GM19099 (cell line): ENCODE results near the gene TBC1D22B.

Experiments
- POLR2A ChIP-seq: IDR thresholded peaks from 3 replicates; pipeline ENCODE4 v1.6.1; 2011; ENCODE audit warnings: low read depth; ENCODE audit not compliant: insufficient read length; ENCODE audit errors: extremely low read depth

The TBC1D22B gene

DNA sequence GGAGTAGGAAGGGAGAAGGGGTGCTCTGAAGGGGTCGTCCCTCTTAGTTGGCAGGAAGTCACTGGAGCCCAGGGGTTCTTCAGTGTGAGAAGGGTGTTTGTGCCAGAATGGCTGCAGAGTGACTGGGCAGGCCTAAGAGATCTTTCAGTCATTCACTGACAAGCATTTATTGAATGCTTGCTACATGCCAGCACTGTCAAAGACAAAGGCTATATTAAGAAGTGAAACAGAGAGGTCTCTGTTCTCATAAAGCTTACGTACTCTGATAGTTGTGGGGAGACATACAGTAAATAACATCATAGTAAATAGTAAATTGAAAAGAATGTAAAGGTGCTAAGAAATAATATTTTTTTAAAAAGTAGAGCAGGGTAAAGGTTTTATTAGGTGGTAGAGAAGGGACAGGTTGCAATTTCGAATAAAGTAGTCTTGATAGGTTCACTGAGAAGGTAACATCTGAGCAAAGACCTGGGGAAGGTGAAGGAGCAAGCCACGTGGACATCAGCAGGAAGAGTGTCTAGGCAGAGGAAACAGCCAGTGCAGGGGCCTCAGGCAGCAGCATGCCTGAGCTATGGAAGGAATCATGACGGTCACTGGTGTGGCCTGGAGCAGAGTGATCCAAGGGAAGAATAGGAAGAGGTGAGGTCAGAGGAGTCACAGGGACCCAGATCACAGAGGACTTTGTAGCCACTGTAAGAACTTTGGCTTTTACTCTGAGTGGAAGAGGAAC is 59.9 kb downstream of the TBC1D22B start:
- TF ChIP-seq POLR2A: no peak

DNA sequence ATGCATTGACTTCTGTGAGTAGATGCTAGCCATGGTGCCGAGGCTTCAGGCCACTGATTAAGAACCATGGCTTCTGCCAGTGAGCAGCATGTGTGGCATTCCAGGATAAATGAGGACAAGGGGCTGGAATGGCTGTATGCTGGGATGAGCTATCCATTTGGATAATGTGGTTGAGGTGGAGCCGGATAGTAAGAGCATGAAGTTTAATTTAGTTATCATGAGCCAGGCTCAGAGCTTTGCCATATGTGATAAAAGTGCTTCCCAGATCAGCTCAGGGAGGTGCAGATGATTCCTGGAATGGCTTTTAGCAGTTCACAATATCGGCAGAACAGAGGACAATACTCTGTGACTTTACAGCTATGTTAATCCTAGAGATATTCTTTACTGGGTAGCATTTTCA is 61.6 kb downstream of the TBC1D22B start:
- TF ChIP-seq POLR2A: no peak

DNA sequence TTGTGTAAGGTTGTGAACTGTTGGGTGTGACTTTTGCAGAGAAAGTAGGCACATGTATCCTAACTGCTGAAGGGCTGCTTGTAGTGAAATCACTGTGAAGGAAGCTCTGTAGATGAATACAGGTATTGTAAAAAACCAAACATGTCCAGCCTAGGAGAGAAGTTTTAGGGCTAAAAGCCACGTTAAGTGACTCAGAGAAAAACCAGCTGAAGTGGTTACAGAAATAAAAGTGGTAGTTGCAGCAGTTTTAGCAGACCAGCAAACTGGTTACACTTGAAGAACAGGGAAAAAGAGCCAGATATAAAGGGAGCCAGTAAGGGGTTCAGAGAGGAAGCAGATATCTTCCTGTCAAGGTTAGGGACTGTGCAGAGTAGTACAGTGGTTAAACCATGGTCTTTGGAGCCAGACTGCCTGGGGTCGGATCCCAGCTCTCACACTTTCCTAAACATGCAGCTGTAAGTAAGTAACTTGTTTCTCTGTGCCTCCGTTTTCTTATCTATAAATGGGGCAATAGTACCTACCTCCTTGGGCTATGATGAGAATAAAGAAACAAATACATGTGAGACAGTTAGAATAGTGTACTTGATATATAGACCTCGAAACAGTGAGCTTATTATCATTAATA is 62.4 kb downstream of the TBC1D22B start:
- no peak for TF ChIP-seq POLR2A

DNA sequence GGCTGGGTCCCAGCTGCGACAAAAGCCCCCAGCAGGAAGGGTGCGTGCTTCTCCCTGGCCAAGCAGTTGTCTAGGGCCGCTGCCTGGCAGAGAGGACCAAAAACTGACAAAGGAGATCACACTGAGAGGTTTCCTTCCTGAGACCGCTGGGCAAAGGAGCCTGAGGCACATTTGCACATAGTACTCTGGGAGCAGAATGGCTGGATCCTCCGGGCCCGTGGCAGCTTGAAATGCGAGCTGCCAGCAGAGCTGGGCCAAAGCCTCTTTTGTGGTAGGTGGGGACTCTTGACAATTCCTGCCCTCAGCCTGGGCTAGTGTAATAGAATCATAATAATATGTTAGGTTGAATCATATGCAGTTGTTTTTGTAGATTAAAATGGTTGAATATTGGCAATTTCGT is 63.1 kb downstream of the TBC1D22B start:
- no peak for TF ChIP-seq POLR2A

DNA sequence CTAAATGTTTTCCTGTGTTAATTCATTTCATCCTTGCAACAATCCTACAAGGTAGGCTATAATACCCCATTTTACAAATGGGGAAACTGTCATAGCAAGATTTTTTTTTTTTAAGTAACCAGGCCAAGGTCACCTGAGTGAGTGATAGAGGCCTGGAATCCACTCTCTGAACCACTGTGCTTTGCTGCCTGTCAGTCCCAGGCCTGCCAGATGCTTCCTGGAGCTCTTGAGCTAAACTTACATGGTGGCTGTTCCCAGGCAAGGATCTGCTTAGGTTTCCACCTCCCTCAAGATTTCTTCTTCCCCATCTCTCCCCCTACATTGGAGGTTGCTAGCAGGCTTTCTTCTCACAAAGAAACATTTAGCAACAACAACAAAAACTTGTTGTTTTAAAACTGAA is 63.5 kb downstream of the TBC1D22B start:
- no peak for TF ChIP-seq POLR2A

DNA sequence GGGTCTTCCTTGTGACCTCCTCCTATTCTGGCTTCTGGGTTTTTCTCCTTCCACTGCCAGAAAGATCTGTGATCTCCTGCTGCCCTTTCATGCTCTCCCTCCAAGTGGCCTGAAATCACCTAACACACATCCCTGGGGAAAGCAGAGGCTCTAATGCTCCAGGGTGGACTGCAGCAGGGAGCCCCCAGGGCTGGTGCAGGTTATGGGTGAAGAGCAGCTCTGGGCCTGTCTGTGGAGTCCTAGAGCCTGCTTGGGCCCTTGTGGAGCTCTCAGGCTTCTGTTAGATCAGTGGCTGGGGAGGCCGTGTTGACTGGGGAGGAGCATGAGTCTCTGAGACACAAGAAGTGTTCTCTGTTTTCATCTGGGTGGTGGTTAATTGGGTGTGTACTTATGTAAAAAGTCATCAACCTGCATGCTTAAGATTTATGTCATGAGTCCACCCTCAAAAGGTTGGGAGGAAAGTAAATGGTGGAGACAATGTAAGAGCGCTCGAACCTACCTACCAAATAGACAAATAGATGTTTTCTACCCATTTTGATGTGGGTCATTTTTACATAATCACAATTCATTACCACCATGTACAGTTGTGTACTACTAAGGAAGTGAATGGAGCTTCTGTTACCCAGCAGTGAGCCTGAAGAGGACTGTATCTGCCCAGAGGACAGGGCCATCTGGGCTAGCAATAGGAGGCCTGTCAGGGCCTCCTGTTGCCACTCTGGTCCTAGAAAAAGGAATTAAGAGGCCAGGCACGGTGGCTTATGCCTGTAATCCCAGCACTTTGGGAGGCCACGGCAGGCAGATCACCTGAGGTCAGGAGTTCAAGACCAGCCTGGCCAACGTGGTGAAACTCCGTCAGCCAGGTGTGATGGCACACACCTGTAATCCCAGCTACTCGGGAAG is 64.2 kb downstream of the TBC1D22B start:
- no peak for TF ChIP-seq POLR2A

DNA sequence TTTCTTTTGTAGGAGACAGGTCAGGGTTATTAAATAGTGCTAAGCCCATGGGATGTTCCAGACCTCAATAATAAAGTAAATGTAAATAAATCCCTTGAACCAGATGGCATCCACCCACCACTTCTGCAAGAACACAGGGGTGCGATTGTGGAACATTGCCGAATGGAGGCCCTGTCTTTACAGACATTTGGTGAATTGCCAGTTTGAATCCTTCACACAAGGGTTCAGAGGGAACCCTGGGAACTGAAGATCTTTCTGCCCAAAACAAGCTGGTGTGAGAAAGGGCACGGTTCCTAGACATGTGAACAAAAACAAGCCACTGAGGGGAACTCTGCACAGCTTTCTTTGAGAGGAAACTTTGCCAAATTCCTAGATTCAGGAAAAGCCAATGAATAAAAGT is 66.0 kb downstream of the TBC1D22B start:
- TF ChIP-seq POLR2A: no peak

DNA sequence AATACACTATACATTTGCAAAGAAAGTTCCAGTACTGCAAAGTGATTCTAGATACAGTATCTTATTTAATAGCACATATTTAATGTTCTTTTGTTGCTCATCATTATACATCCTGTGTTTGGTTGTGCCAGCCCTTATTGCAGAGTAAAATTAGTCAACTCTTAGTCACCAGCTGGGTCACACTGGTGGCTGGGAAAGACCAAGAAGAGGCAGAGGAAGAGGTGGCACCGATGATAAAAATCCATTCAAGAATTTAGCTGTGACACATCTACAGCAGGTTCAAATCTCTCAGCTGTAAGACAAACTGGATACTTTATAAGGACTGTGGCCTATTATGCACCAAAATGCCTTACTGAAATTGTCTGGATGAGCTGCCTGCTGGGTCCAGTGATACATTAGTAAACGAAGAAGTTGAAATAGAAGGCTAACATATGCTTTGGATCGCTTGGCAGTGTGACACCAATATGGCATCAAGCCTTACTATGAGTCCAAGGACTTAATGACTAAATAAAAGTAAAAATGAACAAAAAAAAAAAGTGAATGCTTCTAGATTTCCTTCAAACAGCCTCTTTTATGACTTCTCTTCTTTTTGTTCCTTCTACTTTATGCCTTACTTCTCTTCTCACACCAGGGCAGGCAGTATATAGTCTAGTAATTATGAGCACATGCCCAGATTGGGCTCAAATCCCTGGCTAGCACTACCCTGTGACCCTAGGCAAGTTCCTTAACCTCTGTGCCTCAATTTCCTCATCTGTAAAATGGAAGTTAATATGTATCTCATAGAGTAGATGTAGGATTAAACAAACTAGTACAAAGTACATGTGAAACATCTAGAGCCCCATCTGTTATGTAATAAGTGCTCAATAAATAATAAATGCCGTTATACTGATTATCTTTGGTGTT is 66.8 kb downstream of the TBC1D22B start:
- no peak for TF ChIP-seq POLR2A

DNA sequence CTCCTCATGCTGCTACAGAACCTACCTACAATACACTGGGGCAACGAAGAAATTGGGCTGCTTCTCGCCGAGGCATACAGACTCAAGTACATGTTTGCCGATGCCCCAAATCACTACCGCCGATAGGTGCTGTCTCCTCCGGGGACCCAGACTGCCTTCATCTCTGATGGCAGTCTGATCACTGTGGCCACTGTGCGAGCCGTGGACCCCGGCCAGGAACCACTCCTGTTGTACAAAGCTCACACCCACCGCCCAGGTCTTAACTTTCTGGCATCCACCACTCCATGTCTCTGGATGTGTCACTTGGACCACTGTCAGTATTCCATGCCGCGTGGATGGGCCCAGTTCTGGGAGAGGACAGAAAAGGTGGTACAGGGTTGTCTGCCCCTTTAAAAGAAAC is 73.5 kb downstream of the TBC1D22B start:
- TF ChIP-seq POLR2A: no peak

DNA sequence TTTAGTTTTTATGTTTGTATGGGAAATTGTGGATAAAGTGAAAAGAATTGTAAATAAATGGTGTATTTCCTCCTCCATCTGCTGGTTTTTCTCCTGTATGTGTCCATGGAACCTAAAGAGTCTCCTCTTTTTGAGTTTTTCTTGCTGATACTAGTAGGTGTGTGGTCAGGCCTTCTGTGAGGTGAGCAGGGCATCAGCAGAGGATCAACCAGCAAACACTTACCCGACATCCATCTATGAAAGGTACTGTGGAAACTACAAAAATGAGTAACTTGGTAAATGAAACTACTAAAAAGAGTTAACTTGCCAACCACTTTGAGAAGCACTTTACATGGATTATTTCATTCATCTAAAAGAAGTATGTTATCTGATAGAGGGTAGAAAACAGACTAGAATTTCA is 75.3 kb downstream of the TBC1D22B start:
- TF ChIP-seq POLR2A: no peak

DNA sequence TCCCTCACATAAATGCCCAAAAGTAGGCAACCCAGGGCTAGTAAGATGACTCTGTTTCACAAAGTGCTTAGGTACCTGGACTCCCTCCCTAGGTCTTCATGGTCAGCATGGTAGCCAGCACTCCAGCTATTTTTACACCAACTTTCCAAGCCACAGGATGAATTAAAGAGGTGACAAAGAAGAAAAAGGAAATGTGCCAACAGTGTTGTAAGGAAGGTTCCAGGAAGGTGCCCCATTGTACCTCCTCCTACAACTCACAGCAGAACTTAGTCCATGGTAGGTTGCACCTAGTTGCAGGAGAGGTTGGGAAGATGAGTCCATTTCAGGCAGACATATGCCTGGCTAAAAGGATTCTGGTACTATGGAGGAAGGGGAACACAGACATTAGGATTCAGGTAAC is 76.5 kb downstream of the TBC1D22B start:
- no peak for TF ChIP-seq POLR2A

DNA sequence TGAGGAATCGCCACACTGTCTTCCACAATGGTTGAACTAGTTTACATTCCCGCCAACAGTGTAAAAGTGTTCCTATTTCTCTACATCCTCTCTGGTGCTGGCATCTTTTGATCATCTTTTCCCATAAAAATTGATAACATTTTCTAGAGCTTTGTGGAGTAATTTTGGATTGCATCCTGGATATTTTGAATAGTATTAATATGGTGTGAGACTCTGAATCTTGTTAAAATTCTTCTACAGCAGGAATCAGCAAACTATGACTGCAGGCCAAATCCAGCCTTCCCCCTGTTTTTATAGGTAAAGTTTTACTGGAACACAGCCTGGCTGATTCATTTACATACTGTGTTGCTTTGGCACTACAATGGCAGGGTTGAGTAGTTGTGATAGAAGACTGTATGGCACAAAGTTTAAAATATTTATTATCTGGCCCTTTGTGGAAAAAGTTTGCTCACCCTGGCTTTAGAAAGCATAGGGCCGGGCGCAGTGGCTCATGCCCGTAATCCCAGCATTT is 81.2 kb downstream of the TBC1D22B start:
- TF ChIP-seq POLR2A: no peak

DNA sequence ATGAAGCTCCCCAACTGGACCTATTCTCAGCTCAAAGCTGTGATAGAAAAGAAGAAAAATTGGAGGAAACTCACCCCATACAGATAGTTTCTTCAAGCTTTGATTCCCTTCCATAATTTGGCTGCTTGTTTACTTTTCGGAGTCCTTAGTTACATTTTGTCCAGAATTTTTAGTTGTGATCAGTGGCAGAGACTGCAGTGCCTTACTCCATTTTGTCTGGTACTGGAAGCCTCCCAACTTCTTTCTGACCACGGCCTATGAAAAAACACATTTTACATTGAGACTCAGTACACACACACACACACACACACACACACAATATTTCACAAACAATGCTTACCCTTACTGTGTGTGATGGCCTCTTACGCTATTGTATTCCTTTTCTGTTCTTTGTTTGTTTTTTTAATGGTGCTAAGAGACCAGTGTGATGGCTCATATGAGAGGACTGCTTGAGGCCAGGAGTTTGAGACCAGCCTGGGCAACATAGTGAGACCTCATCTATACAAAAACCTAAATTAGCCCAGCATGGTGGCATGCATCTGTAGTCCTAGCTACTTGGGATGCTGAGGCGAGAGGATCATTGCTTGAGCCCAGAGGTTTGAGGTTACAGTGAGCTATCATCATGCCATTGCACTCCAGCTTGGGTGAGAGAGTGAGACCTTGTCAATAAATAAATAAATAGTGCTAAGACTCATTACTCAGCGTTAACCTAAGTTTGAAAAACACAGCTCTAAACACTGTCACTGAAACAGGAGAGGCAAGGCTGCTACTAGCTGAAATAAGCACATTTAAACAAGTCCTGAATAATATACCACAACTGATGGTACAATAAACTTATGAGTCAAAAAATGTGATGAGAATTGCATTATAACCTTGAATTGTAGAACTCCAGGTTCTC is 82.4 kb downstream of the TBC1D22B start:
- TF ChIP-seq POLR2A: no peak

DNA sequence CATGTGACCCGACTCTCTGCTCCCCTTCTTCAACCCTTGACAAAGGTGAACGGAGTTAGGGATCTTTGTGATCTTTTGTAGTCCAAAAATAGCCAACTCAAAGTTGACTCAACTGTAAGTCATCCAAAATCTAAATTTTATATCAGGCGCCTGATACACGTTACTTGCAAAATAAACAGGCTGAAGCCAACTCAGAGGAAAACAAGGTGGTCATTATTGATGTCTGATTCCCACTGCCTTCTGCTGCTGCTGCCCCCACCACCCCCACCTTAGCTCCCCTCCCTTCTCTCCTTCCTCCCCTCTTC is 83.0 kb downstream of the TBC1D22B start:
- no peak for TF ChIP-seq POLR2A

DNA sequence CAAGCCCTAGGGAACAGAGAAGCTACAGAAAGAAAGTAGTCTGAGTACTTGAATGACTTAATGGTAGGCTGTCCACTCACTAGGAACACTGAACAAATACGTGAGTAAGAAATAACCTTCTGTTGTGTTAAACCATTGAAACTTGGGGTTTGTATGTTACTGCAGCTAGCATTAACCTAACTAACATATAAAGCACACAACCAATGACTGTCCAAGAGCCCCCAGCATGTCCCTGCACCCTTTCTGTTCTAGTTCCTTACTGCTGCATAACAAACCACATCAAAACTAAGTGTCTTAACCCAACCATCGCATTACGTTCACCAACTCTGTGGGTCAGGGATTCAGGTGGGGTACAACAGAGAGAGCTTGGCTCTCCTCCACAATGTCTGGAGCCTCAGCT is 85.7 kb downstream of the TBC1D22B start:
- TF ChIP-seq POLR2A: no peak
